CD4-positive, alpha-beta T cell (primary cell): ENCODE measurements around the gene CHCHD2. TPM values are rescaled to one million over a fixed set of nuclear protein-coding genes. Genes with fewer than 3 reads are reported as not detected.
"Not testable (repeated sequence)": the region's sequence is repeated elsewhere in the genome, so short reads cannot be mapped to it uniquely, and the experiment has no call there.

ENCODE experiments used
- ATAC-seq: fragments of 200-7000 bp; cut with Tn5 transposase; one replicate; pipeline ENCODE4 v1.10.0; 2022; ENCODE audit warnings: mild to moderate bottlenecking; ENCODE audit not compliant: poor library complexity
- CTCF ChIA-PET: fragments of 350-600 bp; sonication (Branson Sonifier 250); formaldehyde crosslinking; loops from one replicate; lab custom pipeline; 2021; ENCODE audit warnings: antibody characterized with exemption, inconsistent platforms; lab: Charles Lee
- POLR2A ChIA-PET: fragments of 350-600 bp; sonication (Branson Sonifier 250); formaldehyde crosslinking; loops from one replicate; lab custom pipeline; 2021; ENCODE audit warnings: antibody characterized with exemption, inconsistent platforms; lab: Charles Lee
- DNase-seq, 14 experiments: peaks; one replicate each; pipeline ENCODE4 v3.0.0-alpha.2; 2013 to 2020; ENCODE audit warnings: mixed read lengths in 2 of 14
- H3K27ac ChIP-seq, 2 donors: one replicate each; pipeline versions ENCODE4 v1.5.1 to v1.7.0; 2013; ENCODE audit warnings: low read length in 2 of 2, low read depth in 1 of 2, mild to moderate bottlenecking in 1 of 2
- H3K27me3 ChIP-seq, 2 experiments: 1 replicate in 1 of 2; 2 replicates in 1 of 2; pipeline versions ENCODE4 v1.6.1 to v1.7.0; 2013; ENCODE audit warnings: low read length in 2 of 2, control low read depth in 1 of 2, mild to moderate bottlenecking in 1 of 2, moderate library complexity in 1 of 2; ENCODE audit not compliant: insufficient read depth in 2 of 2, control insufficient read depth in 1 of 2
- H3K36me3 ChIP-seq: one replicate; pipeline ENCODE4 v1.6.1; 2013; ENCODE audit warnings: low read length, control low read depth; ENCODE audit not compliant: insufficient read depth
- H3K4me1 ChIP-seq: one replicate; pipeline ENCODE4 v1.6.1; 2013; ENCODE audit warnings: low read length, control low read depth; ENCODE audit not compliant: insufficient read depth
- H3K4me3 ChIP-seq: one replicate; pipeline ENCODE4 v1.5.1; 2013; ENCODE audit warnings: mild to moderate bottlenecking, low read length, moderate library complexity
- H3K9me3 ChIP-seq, 2 experiments: 1 replicate in 1 of 2; 2 replicates in 1 of 2; pipeline versions ENCODE4 v1.6.1 to v1.7.0; 2013; ENCODE audit warnings: low read length in 2 of 2, mild to moderate bottlenecking in 2 of 2, control low read depth in 1 of 2, moderate library complexity in 1 of 2; ENCODE audit not compliant: control insufficient read depth in 1 of 2, insufficient read depth in 1 of 2
- H3K27ac Mint-ChIP-seq: one replicate; pipeline ENCODE4 v1.8.0; 2020; ENCODE audit warnings: mixed read lengths
- H3K27me3 Mint-ChIP-seq: one replicate; pipeline ENCODE4 v1.8.0; 2021; ENCODE audit warnings: mixed read lengths
- H3K36me3 Mint-ChIP-seq: one replicate; pipeline ENCODE4 v1.8.0; 2021; ENCODE audit warnings: low read depth, mixed read lengths
- H3K4me1 Mint-ChIP-seq: one replicate; pipeline ENCODE4 v1.8.0; 2021; ENCODE audit warnings: low read depth, mixed read lengths
- H3K4me3 Mint-ChIP-seq: one replicate; pipeline ENCODE4 v1.8.0; 2020; ENCODE audit warnings: mild to moderate bottlenecking, mixed read lengths
- H3K9me3 Mint-ChIP-seq: one replicate; pipeline ENCODE4 v1.8.0; 2020; ENCODE audit warnings: mixed read lengths
- CTCF ChIP-seq: fragments of 200-600 bp; IDR thresholded peaks from one replicate; pipeline ENCODE4 v1.8.0; 2022; ENCODE audit warnings: antibody characterized with exemption, mild to moderate bottlenecking
- intact Hi-C, 2 experiments: fragments of 100-400 bp; cut with DNase I in 1 of 2; cut with micrococcal nuclease in 1 of 2; formaldehyde crosslinking; loops; one replicate each; pipeline versions ENCODE4 v1.15.1 to v1.9.0; 2023 to 2025; cut with DNase I, micrococcal nuclease
- total RNA-seq, 174 experiments: library from RNA in 2 of 174; stranded (reverse) in 2 of 174; gene quantifications; one replicate each; pipeline ENCODE4 v1.2.3 and lab custom pipeline; 2021 to 2026

CHCHD2 gene
- total RNA-seq, 2 experiments from 2014 or later = 250 to 252 TPM

- peaks cover 3% of the 10 kb centered on the region for H3K4me1 ChIP-seq
- no peaks in the 10 kb centered on the region for H3K27me3 ChIP-seq
- Mint-ChIP-seq H3K4me3 (no peak overlapping the region), H3K27ac (no peak overlapping the region), H3K9me3 (no peaks in the 10 kb centered on the region), H3K27me3 (no peaks in the 10 kb centered on the region), H3K4me1 (peaks cover 5% of the 10 kb centered on the region), H3K36me3 (peaks cover 52% of the 10 kb centered on the region)
- intact Hi-C loops = loop anchor here (5.0 to 10.0 kb wide), 3 partner anchors 32 to 335 kb away; no protein-coding TSS in a partner anchor
- POLR2A ChIA-PET = no interaction called here
- H3K4me3 ChIP-seq = no peak overlapping the region
- no peak overlapping the region for H3K27ac ChIP-seq
- no peaks in the 10 kb centered on the region for H3K9me3 ChIP-seq
- ATAC-seq (no peak), DNase-seq (no peak)
- H3K36me3 ChIP-seq = peaks cover 54% of the 10 kb centered on the region
- CTCF ChIA-PET = no interaction called here
- no peak for TF ChIP-seq CTCF
Measured at GRCh38 chr7:56099653-56100052, 6.6 kb downstream of the CHCHD2 start.

- H3K27me3 ChIP-seq, H3K27ac ChIP-seq, H3K9me3 ChIP-seq, DNase-seq, H3K9me3 Mint-ChIP-seq, H3K27ac Mint-ChIP-seq, H3K27me3 Mint-ChIP-seq, H3K4me3 Mint-ChIP-seq, H3K4me3 ChIP-seq, intact Hi-C loops, H3K4me1 Mint-ChIP-seq, H3K4me1 ChIP-seq, ATAC-seq: not testable (repeated sequence)
- peaks cover 43% of the 10 kb centered on the region for H3K36me3 Mint-ChIP-seq
- POLR2A ChIA-PET = interaction anchor here (1.0 kb wide), 1 partner anchor 33 kb away, joined by 3 read pairs; no protein-coding TSS in a partner anchor
- CTCF ChIA-PET = interaction anchor here (0.7 kb wide), 2 partner anchors 52 to 153 kb away, joined by 3 to 4 read pairs; no protein-coding TSS in a partner anchor
- H3K36me3 ChIP-seq = peaks cover 47% of the 10 kb centered on the region
Measured at GRCh38 chr7:56098187-56099008, 7.9 kb downstream of the CHCHD2 start.

- no peaks in the 10 kb centered on the region for H3K27me3 Mint-ChIP-seq
- no peak overlapping the region for H3K27ac ChIP-seq
- ATAC-seq (no peak), DNase-seq (no peak)
- H3K27me3 ChIP-seq = no peaks in the 10 kb centered on the region
- H3K4me3 ChIP-seq = no peak overlapping the region
- CTCF ChIA-PET = interaction anchor here (0.7 kb wide), 1 partner anchor 152 kb away, joined by 3 read pairs; no protein-coding TSS in a partner anchor
- H3K9me3 ChIP-seq = no peaks in the 10 kb centered on the region
- no peaks in the 10 kb centered on the region for H3K4me1 Mint-ChIP-seq
- no peak overlapping the region for H3K27ac Mint-ChIP-seq
- H3K4me3 Mint-ChIP-seq = no peak overlapping the region
- intact Hi-C loops = no loop called here
- peaks cover 38% of the 10 kb centered on the region for H3K36me3 Mint-ChIP-seq
- no peaks in the 10 kb centered on the region for H3K4me1 ChIP-seq
- POLR2A ChIA-PET = interaction anchor here (1.0 kb wide), 1 partner anchor 33 kb away, joined by 3 read pairs; no protein-coding TSS in a partner anchor
- no peak for TF ChIP-seq CTCF
- peaks cover 40% of the 10 kb centered on the region for H3K36me3 ChIP-seq
- no peaks in the 10 kb centered on the region for H3K9me3 Mint-ChIP-seq
Measured at GRCh38 chr7:56097700-56098099, 8.6 kb downstream of the CHCHD2 start.
